Effector CD4-positive, alpha-beta T cell (primary cell): ENCODE measurements around the gene GRK5.
A peak's percentile ranks its signal among the peaks of the same experiment; 100 is the strongest.
"Not testable (repeated sequence)": the region's sequence is repeated elsewhere in the genome, so short reads cannot be mapped to it uniquely, and the experiment has no call there.

ENCODE experiments used
- DNase-seq: peaks from one replicate; pipeline ENCODE4 v3.0.0-alpha.2; 2020
- total RNA-seq: gene quantifications from one replicate; lab custom pipeline; 2026; lab: John Stamatoyannopoulos, UW

The GRK5 gene
- 48.6 reads per million, percentile 67 among the genes with 10 or more reads in this experiment for total RNA-seq

DNA sequence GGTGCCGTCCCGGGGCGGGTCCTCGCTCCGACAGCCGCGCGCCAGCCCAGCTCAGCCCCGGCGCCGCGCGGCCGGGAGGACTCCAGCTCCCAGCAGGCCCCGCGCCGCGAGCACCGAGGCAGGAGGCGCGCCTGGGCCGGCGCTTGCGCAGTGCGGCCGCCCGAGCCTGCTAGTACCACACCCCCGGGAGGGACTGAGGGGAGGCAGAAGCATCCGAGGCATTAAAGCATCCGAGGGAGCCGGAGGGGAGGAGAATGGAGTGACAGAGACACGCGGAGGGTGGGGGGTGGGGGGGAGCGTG is at the start of gene GRK5:
Gene GRK5, plus strand, starts transcription at position 206 of the 301 bp plus-strand sequence. CDS start 347 bp downstream, outside the sequence.
- peak; percentile 93 for DNase-seq

DNA sequence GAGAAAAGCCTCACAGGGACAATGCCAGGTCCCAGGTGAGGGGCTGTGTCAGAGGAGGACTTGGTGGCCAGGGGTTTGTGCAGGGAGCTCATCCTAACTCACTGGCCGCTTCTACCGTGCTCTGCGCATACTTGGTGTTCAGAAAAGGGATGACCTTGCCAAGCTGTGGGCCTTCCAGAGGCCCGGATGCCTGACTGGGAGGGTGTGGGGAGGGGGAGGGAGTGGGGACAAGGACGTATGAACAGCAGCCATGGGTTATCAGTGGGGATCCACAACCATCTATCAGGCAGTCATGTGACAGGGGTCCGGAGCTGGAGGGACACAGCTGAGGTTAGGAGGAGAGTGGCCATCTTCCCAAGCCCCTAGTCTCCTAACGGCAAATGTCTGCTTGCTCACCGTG is 48.0 kb upstream of the GRK5 start:
- DNase-seq: no peak

DNA sequence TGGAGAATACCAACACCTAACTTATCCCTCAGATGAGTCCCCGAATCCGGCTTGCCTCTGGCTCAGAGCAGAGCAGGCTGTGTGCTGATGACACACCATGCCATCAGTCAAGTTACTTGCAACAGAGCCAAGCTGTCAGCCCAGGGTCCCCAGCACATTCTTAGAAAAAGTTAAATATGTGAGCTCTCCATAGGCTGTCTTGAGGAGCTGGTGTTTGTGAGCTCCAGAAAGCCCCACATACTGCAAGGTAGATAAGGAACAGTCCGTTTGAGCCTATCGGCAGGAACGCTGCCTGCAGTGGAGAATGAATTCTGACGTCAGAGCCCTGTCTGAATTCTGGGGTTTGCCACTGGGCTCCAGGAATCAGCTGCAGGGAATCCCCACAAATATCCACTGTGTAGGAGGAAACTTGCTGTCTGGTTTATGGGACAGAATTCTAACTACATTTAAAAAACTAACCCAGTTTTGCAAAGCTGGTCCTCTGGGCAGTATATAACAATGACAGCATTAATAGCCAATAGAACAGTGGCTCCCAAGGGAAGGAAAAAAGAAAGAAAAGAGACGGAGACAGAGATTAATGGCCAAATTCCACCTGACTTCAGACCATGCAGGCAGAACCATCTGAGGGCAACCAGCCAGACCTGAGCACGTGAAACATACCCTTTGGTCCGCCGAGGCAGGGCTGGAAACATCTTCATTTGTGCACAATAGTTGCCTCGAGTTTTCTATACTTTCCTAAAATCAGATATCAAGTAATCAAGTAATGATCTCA is 45.5 kb upstream of the GRK5 start:
- no peak for DNase-seq

DNA sequence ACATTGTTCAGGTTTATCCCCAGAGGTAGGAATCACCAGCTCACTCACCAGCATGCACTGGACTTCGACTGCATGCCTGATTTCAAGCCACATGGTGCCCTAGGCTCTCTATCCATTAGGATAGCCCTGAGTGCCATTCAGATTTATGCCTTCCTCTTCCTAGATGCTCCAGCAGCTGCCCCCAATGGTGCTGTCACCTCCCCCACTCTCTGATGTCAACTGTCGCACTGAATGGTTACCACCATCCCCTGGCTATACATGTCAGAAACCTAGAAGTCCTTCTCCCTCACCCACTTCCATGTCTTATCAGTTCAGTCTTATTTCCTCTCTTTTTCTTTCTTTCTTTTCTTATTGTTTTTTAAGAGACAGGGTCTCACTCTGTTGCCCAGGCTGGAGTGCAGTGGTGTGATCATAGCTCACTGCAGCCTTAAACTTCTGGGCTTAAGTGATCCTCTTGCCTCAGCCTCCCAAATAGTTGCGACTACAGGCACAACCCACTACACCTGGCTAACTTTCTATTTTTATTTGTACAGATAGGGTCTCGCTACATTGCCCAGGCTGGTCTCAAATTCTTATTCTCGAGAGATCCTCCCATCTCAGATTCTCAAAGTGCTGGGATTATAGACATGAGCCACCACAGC is 44.8 kb upstream of the GRK5 start:
- no peak for DNase-seq

DNA sequence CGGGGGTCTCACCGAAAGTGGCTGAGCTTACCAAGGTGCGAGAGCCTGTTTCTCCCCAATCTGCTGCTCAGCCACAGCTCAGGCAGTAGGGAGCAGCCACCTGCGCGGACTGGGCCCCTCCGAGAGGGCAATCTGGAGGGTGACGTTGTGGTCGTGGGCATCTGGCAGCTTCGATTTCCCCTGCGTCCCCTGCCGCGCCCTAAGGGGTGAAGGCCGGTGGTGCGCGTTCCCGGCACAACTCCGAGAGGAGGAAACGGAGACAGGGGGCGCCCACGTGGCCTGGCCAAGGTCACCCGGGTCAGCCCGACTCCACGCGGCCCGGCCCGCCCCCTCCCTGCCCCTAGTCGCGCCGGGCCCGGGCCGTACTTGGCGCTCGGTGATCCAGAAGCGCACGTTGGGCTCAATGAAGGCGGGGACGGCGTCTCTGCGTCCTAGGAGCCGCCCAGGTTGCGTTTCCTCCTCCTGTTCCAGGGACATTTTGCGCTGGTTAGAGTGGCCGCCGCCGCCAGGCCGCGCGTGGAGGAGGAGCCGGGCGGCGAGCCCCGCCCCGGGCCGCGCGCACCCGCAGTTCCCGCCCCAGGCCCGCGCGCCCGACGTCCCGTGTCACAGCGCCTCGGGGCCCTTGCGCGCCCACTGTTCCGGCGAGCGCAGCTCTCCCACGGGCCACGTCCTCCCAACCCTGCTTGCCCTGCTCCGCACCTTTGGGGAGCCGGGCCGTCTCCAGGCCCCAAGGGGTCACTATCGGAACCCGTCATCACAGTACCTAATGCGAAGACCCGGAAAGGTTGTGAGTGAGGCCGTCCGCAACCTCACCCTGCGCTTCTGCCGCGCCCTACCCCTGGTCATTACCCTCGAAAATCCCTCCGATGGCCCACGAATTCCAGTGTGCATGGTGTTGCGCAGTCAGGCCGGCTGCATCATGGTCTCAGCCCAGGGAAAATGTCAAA is 41.9 kb upstream of the GRK5 start, which contains the start of gene SFXN4:
Gene SFXN4, minus strand, starts transcription at position 544 of the 947 bp plus-strand sequence. Its CDS starts 67 bp downstream, at position 477.
- peak; percentile 72 for DNase-seq

DNA sequence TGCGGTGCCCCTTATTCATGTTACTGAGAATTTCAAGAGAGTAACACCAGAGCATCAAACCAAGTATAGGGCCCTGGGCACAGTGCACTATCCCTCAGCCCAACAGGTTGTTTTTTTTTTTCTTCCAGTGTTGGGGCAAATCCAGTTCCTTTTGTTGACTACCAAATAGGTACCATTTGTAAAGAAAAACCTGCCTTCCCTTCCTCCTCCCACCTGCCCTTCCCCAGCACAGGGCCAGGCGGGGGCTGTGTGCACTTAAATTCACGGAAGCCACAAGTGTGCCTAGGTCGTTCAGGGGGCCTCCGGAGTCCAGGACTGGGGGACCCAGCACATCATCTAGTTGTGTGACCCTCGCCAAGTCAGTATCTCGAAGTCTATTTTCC is 41.3 kb upstream of the GRK5 start:
- DNase-seq: no peak

DNA sequence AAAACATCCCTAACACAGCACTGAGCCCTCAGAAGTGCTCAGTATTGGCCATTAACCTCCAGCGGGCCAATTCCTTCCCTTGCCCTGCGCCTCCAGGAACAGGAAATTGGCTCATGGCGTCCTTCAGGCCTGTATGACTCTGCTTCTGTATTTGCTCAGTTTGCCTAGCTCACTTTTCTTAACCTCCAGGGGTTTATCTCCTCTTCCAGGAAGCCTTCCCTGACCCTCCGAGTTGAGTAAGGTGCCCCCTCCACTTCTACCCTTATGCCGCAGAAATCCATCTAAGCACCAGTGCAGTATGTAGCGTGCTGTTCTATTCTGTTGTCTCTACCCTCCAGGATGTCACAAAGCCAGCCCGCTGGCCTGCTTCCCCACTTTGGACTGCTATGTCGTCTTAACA is 40.8 kb upstream of the GRK5 start:
- no peak for DNase-seq

DNA sequence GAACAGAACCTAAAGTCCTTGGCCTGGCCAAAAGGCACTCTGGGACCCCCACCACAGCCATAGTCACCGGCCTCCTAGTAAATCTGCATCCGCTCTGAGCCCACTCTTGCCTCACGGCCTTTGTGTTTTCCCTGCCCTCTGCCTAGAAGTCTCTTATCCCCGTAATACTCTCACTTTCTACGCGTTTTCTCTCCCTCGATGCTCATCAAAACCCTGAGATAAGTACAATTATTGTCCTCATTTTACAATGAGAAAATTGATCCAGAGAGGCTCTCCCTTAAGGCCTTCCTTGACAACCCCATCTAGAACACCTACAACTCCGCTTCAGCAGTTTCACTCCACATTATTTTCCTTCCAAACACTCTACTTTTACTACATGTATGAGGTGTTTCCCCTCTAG is 40.3 kb upstream of the GRK5 start:
- no peak for DNase-seq

DNA sequence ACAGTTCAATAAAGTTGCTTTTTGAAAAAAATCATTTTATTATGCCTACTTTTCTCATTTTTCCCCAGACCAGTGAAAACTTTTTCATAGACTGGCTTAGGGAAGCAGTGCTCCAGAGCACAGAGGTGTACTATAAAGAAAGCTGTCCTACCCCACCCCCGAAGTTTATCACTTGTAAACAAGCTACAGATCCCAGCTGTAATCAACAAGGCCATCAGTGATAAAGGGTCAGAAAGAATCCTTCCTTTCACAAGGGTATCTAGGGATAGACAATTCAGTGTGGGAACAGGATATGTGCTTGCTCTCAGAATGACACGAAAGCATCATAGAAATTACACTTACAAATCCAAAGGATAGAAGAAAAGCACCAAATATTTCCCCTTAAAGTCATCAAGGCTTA is 33.3 kb upstream of the GRK5 start:
- no peak for DNase-seq

DNA sequence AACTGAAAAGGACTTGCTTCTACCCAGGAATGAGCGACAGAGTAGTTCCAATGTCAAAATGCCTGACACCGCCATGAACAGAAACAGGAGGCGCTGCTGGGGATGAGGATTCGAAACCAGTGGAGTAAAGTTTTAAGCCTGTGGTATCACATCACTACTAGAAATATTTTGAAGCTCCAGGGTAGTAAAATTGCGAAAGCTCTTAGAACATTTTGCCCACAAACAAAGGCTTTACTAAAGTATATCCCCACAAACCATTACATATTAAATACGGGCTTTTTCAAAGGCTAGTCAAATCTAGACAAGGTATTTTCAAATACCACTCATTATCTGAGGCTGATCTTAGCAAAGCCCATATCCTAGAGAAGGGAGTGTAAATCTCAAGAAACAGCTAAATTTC is 31.2 kb upstream of the GRK5 start:
- no peak for DNase-seq

DNA sequence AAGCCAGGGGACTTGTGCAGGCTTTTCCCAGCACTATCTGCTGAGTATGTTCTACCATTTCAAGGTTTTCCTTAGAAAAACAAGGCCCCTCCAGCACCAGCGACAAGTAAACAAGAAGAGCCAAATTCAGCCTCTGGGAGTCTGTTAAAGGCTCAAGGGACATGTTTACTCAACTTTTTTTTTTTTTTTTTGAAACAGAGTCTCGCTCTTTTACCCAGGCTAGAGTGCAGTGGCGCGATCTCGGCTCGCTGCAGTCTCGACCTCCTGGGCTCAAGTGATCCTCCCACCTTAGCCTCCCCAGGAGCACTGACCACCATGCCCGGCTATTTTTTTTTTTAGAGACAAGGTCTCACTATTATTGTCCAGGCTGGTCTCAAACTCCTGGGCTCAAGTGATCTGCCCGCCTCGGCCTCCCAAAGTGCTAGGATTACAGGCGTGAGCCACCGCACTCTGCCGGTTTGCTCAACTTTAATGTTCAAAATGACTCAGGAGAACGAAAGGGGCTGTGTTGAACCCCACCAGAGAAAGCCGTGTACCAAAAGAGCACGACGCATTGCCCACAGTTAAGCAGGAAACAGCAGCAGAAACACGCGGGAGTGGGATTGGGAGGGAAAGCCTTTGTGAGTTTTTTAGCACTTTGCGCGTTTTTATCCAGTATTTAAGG is 29.5 kb upstream of the GRK5 start:
- DNase-seq: no peak

DNA sequence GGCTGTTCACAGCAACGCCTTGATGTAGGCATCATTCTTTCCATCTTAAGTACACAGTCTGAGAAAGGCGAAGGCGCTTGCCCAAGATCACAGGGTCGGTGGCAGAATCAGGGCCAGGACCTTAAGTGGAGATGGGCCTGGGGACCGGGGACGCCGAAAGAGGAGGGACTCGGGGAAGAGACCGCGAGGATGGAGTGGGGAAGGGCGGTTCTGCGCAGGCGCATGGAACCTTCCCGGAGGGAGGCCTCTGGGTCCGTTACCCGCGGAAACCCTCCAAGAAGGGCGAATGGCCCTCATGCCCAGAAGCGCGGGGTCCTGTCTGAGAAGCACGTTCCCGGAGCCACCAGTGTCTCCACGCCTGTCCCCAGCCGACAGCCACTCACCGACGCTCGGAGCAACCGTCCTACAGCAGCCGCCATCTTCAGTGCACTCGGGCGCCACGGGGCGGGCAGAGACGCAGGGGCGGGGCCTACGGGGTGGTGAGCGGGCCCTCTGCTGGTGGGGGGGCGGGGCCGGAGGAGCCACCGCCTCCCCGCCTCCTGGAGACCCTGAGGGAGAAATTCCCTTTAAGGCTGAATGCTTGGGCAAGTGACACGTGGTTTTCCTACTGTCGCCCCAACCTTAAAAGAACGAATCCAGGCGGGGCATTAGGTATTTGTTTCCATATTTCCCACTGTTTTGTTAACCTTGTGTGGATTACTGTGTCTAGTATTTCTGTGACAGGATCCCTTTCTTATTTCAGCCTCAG is 28.8 kb upstream of the GRK5 start, which contains the start of gene PRDX3:
Gene PRDX3, minus strand, starts transcription at position 441 of the 748 bp plus-strand sequence. Its CDS starts 22 bp downstream, at position 419.
- DNase-seq: peak; percentile 88

DNA sequence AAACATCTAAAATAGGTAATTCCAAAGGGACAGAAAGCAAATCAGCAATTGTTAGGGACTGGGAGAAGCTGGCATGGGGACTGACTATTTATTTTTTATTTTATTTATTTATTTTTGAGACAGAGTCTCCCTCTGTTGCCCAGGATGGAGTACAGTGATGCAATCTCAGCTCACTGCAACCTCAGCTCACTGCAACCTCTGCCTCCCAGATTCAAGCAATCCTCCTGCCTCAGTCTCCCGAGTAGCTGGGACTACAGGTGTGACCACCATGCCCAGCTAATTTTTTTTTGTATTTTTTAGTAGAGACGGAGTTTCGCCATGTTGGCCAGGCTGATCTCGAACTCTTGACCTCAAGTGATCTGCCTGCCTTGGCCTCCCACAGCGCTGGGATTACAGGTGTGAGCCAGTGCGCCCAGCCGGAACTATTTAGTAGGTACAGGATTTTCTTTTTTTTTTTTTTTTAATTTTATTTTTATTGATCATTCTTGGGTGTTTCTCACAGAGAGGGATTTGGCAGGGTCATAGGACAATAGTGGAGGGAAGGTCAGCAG is 26.4 kb upstream of the GRK5 start:
- not testable (repeated sequence) for DNase-seq

DNA sequence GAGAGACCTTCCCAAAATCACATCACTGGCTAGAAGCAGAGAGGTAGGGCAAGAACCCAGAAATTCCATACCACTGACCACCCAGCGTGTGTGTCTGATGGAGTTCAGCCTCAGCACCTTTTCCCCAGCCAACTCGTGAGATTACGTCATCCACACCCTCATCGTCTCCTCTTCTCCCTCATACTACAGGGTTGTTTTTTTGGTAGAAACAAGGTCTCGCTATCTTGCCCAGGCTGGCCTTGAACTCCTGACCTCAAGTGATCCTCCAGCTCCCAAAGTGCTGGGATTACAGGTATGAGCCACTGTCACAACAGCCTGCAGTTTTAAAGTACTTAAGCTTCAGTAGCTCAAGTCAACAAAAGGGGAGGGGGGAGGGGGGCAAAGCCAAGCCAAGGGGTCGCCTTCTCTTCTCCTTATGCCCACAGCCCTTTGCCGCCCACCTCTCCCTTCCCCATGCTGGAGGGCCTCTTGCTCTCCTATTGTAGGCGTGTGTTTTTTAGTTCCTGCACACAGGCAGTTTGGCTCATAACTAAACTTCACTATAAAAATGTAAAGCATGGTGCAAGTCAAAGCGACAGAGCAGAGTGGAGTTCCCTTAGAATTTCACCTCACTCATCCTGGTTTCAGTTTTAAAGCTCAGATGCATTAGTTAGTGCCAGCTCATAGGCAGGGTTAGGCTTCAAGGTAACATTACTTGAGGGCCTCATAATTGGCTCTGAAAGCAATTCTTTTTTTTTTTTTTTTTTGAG is 23.5 kb upstream of the GRK5 start:
- no peak for DNase-seq

DNA sequence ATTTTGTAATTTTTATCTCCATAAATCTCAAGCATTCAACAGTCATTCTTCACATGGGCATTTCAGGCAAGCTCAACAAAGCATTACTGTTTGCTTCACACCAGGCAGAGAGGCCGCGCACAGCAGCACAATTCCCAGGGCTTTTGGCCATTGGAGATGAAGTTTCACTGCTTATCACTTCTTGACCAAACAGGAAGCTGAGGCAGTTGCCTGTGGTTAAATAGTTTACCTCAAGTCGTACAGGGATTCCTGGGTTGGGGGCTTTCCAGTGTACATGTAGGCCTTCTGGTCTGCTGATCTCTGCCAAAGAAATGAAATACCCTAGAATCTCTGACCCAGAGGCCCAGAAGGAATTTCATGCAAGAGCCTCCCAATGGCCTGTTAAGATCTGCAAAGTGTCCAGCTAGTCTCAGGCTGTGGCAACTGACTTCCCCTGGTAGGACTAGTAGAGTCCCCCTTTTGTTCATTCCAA is 17.5 kb upstream of the GRK5 start:
- DNase-seq: no peak

DNA sequence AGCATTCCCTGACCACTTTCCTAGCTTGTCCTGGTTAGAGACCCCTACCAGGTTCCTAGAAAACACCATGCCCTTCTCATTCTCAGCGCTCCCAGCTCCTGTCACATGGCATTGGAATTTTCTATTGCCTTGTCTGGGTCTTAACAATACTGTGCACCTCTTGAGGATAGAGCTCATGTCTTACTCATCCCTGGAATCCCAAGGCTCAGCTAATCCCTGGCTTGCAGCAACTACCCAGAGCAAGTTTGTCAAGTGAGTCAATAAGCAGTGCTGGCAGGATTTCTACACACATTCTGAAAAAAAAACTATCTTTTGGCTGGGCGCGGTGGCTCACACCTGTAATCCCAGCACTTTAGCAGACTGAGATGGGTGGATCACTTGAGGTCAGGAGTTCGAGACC is 17.0 kb upstream of the GRK5 start:
- no peak for DNase-seq

DNA sequence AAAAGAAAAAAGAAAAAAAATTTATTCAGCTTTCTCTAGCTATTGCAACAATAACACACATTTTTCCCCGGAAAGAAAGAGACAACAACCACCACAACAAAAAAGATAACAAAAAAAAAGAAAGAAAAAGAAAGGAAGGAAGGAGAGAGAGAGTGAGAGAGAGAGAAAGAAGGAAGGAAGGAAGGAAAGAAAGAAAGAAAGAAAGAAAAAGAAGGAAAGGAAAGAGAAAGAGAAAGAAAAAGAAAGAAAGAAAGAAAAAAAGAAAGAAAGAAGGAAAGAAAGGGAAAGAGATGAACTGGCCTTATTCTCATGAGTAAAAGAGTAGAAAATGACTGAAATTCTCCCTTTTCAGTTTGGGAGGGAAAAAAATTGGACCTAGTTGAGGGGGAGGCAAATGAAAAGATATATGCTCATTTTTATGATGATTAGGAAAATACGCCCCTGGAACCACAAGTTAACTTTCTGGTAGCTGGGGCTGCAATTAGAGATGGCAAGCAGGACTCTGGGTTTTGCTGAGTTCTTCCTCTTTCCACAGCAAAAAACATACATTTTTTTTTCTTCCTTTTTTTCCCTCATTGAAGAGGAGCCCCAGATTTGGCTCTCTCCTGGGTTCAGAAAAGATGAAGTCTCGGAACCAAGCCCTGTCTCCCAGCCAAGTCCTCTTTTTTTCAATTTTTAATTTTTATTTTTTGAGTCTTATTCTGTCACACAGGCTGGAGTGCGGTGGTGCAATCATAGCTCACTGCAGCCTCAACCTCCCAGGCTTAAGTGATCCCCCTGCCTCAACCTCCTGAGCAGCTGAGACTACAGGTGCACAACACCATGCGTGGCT is 16.2 kb upstream of the GRK5 start:
- no peak for DNase-seq

DNA sequence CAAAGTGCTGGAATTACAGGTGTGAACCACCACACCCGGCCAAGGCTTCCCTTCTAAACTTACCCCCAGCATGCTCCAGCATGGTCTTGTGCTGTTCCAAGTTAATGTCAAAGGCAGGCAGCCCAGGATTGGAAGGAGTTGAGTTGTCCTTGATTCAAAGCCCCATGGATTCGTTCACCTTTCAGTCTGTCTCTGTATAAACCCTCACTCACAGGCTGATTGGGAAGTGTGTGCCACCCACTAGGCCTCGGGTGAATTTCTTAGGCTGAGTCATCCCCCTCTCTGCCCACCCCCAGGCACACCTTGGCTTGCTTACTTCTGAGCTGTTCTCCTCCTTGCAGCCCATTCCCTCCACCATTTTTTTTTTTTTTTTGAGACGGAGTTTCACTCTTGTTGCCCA is 15.5 kb upstream of the GRK5 start:
- DNase-seq: no peak

DNA sequence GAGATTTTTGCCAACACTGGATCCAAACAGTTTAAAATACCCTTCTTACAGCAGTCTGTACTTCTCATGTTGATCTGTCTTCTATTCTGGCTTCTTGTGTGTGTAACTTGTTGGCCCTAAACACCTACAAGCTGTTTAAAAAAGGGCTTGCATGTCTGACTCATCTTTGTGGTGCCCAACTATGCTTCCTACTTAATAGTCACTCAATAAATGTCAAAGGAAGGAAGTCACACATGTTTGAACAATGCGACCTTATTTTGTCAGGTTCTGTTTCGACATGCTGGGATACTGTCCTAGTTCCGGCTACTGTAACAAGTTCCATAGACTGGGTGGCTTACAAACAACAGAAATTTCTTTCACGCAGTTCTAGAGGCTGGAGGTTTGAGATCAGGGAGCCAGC is 9.4 kb upstream of the GRK5 start:
- no peak for DNase-seq

DNA sequence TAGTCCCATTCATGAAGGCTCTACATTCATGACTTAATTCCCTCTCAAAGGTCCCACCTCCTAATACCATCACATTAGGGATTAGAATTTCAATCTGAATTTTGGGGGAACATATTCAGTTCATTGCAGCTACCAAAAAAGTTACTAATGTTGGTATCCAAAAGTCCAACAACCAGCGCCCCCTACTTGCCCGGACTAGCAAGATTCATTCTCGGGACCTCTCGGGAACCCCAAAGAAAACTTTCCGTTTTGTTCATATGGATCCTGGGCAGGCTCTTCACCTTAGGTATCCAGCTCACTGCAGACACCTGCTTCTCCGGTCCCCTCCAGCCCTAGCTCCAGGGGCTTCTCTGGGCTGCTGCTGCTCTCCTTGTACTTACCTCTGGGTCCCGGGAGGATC is 8.9 kb upstream of the GRK5 start:
- DNase-seq: no peak
